RCC 7860 (cell line): ENCODE measurements around the gene WTAP.
A peak's percentile ranks its signal among the peaks of the same experiment; 100 is the strongest.
"Not testable (repeated sequence)": the region's sequence is repeated elsewhere in the genome, so short reads cannot be mapped to it uniquely, and the experiment has no call there.

Experiments used
- DNase-seq: peaks from one replicate; pipeline ENCODE4 v3.0.0-alpha.2; 2015; ENCODE audit warnings: low spot score
- FAIRE-seq: peaks from 2 replicates; lab custom pipeline; 2012; peaks lifted over from hg19 to GRCh38; lab: Jason Lieb, UNC

Gene WTAP

DNA sequence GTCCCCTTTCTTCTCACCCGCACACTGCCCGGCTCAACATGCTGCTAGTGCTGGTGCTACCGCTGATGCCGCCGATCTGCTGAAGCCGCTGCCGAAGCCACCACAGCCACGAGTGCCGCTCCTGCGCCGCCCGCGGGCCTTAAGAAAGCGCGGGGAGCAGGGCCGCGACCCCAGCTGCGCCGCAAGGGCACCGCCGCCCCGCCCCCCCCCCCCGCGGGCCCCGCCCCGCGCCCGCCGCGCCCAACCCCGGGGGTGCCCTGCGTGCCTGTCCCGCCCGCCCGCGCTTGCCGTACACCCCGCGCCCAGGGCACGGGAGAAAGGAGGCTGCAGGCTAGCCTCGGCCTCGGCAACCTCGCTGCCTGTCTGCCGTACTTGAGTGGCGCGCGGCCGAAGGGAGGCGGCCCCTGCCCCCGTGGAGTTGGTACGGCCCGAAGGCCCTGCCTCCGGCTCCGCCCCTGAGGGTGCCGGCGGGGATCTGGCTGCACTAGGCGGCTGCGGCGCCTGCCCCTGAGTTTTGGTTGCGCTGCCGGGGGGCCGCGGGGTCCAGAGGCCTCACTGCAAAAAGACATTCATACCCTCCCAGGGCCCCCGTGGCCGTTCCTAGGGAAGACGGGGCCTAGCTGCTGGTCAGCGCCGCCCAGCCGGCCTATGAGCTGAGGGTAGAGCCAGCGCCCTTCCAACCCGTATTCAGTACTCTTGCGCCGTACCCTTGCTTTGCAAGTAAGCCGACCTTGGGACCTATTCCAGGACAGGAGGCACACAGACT, 34.0 kb upstream of the WTAP start, which contains the start of gene SOD2:
Gene SOD2 (minus strand): TSS at position 114 of the 766 bp plus-strand sequence. CDS start 74 bp downstream, at position 40.
- FAIRE-seq (no peak), DNase-seq (peak; percentile 69)

DNA sequence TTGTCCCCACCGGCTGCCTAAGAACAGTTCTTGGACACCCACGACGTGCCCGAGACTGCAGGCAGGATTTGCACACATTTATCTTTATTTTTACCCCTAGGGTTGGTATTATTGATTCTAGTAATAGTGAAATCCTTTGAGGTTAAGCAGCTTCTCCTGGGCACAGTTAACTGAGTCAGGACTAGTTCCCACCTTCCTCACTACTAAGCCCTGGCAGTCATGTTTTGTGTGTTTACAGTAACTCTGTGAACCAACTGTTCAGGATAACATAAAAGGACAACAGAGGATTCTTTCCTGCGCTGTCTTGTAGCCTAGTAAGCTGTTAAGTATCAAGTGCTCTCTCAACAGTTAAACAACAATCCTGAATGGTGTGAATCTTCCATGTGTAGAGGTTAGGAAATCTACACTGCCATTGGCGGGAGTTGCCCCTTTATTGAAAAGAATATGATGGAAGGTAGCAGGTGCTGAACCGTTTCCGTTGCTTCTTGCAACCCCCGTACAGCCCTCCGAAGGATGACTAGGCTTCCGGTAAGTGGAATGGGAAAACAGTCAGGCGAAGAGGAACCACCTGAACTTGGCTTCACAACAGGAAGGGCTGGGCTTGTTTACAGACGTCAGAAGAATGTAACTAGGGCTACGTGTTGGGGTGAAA, 33.3 kb upstream of the WTAP start:
- FAIRE-seq: no peak

DNA sequence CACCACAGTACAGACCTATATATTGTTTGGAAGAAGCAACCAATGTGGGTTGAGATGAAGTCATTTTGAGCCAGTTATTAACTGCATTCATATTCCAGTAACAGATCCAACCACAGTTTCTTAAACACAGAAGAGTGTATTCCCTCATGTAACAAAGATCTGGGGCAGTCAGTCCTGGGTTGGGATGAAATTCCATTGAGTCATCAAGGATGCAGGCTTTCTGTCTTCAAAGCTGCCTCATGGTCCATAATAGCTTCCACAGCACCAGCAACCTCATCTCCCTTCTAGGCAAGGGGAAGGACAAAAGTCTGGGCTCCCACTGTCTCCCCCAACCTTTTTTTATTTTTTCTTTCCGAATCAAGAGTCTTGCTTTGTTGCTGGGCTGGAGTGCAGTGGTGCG, 31.3 kb upstream of the WTAP start:
- FAIRE-seq (no peak), DNase-seq (peak; percentile 54)

More for the DNA sequence above, 33.3 kb upstream of the WTAP start:
- no peak for DNase-seq

DNA sequence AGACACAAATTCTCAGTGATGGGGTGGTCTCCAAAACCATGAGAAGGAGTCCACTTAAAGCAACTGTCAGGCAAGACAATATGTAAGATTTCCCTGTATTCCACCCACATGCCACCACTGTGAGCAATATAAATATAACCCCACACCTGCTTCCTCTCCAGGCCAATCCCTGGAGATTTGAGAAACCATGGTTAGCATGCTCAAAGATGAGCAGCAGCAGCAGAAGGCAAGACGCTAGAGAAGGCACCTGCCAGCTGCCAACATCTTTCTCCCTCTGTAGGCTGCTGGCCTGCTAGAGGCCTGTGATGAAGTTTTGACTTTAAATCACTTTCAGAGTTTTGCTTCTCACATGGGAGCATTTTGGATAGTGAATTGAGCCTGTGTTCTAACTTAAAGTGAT, 26.3 kb upstream of the WTAP start:
- FAIRE-seq (no peak), DNase-seq (no peak)

DNA sequence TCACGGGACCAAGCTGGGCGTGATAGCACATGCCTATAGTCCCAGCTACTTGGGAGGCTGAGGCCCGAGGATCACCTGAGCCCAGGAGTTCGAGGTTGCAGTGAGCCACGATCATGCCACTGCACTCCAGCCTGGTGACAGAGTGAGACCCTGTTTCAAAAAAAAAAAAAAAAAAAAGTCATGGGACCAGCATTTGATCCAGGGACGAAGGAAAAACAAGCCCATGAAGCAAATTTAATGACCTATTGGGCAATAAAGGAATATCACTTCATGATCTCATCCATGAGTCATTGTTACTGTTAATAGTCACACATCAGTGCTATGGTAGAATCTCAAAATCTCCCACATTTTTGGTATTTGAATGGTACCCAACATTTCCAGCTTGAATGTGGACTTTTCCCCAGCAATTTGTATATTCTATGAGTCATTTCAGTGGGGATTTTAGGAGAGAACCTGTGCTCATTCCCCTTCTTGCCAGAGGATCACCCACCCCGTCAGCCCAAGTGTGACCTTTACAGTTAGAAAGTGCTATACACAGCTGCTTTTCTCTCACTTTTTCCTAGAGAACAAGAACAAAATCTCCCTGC, 25.8 kb upstream of the WTAP start:
- FAIRE-seq (peak; percentile 90), DNase-seq (peak; percentile 85)

DNA sequence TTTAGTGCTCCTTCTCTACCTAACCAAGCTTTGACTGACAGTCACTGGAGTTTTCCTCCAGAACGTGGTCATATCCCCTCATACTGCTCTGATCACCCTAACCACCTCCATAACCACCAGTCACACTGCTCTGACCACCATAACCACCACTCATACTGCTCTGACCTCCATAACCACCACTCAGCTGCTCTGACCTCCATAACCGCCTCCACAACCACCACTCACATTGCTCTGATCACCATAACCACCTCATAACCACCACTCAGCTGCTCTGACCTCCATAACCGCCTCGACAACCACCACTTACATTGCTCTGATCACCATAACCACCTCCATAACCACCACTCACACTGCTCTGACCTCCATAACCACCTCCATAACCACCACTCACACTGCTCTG, 16.7 kb upstream of the WTAP start:
- not testable (repeated sequence) for DNase-seq, FAIRE-seq

DNA sequence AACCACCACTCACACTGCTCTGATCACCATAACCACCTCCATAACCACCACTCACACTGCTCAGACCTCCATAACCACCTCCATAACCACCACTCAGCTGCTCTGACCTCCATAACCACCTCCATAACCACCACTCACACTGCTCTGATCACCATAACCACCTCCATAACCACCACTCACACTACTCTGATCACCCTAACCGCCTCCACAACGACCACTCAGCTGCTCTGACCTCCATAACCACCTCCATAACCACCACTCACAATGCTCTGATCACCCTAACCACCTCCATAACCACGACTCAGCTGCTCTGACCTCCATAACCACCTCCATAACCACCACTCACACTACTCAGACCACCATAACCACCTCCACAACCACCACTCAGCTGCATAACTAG, 14.9 kb upstream of the WTAP start:
- not testable (repeated sequence) for DNase-seq, FAIRE-seq

DNA sequence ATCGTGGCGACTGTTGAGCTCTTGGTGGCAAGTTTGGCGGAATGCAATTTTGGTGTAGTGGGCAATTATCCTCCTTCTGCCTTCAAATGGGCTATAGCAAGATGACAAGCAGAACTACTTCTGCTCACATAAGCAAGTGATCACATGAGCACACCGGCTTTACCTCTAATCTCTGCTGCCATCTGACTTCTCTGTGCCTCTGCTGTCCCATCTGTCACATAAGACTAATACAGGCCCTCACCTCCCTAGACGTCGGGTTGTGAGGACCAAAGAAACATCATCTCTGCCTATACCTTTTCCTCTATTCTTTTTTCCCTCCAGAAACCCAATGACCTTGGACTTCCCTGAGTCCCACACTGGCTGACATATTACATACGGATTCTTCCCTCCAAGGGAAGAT, 13.3 kb upstream of the WTAP start:
- FAIRE-seq: no peak
- no peak for DNase-seq

DNA sequence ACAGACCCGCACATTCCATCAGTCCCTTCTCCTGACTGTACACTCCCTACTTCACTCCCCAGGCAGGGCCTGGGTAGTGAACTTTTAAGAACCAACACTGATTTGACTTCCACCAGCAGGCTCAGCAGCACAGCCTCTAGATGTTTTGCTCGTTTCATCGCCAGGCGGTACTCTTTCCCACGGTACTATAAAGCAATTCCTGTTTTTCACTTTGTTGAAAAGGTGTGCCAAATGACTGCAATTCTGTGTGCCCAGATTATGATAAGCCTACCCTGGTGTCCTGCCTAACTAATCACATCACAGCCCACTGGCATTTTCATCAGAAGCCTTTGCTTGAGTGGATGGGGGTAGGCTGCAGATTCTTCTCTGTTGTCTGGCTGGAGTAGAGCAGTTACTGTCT, 12.9 kb upstream of the WTAP start:
- FAIRE-seq (no peak), DNase-seq (no peak)

DNA sequence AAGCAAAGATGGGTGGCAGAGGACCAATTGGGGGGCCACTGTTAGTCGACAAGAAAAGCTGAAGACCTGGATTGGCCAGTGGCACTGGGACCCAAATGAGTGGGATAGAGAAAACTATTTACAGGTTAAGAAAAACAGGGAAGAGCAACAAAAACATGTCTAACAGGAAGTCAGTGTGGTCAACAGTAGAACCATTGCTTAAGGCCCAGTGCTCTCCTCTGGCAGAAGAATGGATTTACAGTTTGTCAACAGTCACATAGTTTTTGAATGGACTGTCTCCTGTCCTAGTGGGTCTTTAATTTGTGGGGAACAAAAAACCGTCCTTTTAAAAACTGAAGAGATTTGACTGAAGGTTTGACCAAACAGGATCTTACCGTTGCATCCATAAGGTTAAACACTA, 12.1 kb upstream of the WTAP start:
- no peak for FAIRE-seq
- DNase-seq: no peak

DNA sequence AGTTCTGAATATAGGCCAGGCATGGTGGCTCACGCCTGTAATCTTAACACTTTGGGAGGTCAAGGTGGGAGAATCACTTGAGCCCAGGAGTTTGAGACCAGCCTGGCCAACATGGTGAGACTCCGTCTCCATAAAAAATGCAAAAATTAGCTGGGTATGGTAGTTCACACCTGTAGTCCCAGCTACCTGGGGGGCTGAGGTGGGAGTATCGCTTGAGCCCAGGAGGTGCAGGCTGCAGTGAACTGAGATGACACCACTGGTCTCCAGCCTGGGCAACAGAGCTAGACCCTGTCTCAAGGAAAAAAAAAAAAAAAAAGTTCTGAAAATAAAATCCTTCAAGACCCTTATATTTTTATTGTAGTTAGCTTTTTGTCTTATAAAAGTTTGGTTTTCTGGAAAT, 11.7 kb upstream of the WTAP start:
- FAIRE-seq: no peak
- no peak for DNase-seq

DNA sequence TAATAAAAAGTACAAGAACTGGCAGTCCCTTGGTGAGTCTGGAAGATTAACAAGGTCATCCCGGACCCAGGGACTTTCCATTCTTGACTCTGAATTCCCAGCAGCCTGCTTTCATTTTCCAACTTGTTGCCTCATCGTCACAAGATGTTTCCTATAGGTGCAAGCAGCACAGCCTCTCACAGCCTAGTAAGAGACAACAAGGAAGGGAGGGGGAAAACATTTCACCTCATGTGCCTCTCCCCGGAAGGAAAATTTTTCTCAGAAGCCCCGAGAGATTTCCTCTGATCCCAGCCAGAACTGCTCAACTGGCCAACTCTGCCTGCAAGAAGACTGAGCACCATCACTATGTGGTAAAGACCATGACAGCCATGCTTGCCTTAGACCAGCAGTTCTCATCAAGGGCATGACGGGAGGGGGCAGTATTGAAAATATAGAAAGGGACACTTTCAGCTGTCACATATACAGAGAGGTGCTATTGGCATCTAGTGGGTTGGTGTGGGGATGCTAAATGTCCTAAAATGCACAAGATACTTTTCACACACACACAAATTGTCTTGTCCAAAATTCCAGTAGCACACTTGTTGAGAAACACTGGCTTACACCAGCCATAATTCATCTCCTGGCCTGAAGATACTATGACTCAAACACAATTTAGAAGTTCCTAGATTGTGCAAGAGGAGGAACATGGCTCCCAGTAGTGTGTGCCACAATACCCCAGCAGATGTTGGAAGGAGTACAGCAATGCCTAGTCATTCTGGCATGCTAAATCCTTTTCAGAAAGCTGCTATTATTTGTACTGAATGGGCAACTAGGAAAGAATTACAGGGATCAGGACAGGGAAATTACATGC, 10.8 kb upstream of the WTAP start:
- DNase-seq (peak; percentile 61), FAIRE-seq (no peak)

DNA sequence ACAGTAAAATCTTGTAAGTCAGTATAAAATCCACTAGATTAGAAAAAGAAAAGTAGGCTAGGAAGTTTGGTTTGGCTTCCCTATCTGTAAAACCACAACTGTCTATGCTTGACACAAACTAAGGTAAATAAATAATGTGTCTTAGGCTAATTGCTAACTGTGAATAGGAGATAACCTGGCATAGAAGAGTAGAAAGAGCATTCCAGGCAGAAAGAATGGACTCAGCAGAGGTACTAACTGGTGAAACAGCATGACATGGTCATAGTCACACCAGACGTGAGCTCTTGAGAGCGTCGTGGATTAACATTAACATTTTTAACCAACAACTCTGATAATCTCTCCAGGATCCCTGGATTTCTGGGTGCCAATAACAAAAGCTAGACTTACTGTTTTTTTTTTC, 8.7 kb upstream of the WTAP start:
- no peak for FAIRE-seq

DNA sequence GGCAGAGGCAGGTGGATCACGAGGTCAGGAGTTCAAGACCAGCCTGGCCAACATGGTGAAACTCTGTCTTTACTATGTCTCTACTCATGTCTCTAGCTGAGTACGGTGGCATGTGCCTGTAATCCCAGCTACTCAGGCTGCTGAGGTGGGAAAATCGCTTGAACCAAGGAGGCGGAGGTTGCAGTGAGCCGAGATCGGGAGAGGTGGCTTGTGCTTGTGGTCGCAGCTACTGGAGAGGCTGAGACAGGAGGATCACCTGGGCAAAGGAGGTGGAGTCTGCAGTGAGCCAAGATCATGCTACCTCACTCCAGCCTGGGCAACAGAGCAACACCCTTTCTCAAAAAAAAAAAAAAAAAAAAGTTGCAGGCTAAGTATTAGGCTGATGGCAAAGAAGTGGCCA, 8.0 kb upstream of the WTAP start:
- FAIRE-seq (no peak), DNase-seq (no peak)

More for the DNA sequence above, 8.7 kb upstream of the WTAP start:
- DNase-seq: no peak

DNA sequence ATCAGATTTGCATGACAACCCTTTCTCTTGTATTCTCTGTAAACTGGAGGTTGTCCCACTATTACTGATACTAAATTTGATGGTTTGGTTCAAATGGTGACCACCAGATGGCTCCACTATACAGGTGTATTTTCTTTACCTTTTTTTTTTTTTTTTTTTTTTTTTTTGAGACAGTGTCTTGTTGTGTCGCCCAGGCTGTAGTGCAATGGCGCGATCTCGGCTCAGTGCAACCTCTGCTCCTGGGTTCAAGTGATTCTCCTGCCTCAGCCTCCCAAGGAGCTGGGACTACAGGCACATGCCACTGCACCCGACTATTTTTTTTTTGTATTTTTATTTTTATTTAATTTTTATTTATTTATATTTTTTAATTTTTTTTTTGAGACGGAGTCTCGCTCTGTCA, 6.6 kb upstream of the WTAP start:
- FAIRE-seq: no peak
- no peak for DNase-seq

DNA sequence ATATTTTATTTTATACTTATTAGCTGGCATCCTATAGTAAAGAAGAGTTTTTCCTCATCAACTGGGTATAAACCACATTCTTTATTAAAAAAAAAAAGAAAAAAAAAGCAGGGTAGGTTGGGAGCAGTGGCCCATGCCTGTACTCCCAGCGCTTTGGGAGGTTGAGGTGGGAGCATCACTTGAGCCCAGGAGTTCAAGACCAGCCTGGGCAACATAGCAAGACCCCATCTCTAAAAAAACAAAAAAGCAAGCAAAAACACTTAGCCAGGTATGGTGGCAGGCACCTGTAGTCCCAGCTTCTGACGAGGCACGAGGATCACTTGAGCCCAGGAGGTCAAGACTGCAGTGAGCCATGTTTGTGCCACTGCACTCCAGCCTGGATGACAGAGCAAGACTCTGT, 5.3 kb upstream of the WTAP start:
- not testable (repeated sequence) for DNase-seq, FAIRE-seq

DNA sequence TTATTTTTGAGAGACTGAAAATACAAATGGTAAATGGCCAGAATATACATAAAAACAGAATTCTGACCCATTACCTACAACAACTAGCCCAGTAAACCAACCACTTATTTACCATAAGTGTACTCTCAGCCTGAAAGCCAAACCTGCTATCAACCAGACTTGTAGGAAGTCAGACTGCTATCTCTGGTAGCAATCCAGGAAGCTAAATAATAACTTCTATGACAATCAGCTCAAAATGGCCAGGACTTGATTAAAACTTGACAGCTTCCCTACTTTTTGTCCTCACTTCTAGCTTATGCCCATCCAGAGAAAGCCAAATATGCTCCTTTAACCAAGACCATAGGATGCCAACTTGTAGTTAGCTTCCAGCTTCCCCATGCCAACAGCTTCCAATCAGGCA, 4.7 kb upstream of the WTAP start:
- DNase-seq: no peak
- no peak for FAIRE-seq

DNA sequence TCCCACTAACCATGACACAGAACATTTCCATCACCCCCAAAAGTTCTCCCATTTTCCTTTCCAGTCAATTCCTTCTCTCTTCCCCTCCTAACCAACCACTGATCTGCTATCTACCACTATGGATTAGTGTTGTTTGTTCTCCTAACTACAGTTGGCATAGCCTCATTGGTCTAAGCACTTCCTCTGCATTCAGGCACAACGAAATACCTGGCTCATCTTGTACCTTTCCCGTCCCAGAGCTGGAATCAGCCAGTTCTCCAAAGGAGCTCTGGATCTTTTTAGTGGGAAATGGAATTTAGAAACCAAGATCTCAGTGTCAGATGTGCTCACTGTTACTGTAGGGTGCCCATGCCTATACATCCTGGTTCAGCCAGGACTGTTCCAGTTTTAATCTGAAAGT, 4.0 kb upstream of the WTAP start:
- FAIRE-seq: no peak

DNA sequence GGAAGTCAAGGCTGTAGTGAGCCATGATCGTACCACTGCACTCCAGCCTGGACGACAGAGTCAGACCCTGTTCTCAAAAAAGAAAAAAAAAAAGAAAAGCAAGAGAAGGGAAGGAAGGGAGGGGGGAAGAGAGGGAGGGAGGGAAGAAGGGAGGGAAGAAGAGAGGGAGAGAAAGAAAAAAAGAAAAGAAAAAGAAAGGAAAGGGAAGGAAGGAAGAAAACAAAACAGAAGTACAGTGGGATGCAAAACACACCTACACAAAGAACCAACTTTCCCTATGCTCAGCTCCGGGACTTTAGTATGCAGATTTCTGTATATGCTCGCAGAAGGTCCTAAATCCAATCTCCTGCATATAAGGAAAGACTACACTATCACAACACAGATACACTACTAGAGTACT, 2.5 kb upstream of the WTAP start:
- FAIRE-seq: no peak
- DNase-seq: no peak

More for the DNA sequence above, 4.0 kb upstream of the WTAP start:
- DNase-seq: no peak

DNA sequence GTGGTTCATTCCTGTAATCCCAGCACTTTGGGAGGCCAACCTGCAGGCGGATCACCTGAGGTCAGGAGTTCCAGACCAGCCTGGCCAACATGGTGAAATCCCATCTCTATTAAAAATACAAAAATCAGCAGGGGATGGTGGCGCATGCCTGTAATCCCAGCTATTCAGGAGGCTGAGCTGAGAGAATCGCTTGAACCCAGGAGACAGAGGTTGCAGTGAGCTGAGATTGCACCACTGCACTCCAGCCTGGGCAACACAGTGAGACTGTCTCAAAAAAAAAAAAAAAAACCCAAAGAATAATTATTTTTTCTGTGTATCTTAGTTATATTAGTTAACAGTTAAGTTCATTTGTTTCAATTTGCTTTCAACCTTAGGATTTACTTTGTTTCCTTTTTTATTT, 2.1 kb upstream of the WTAP start:
- DNase-seq, FAIRE-seq: not testable (repeated sequence)
